Measurements from ENCODE around the gene MAPKAP1. TPM values are rescaled to one million over a fixed set of nuclear protein-coding genes. Genes with fewer than 3 reads are reported as not detected.
"Not testable (repeated sequence)": the region's sequence is repeated elsewhere in the genome, so short reads cannot be mapped to it uniquely, and the experiment has no call there.

MAPKAP1 gene
- total RNA-seq, 1 experiment from 2014 or later: 55.5 TPM

DNA sequence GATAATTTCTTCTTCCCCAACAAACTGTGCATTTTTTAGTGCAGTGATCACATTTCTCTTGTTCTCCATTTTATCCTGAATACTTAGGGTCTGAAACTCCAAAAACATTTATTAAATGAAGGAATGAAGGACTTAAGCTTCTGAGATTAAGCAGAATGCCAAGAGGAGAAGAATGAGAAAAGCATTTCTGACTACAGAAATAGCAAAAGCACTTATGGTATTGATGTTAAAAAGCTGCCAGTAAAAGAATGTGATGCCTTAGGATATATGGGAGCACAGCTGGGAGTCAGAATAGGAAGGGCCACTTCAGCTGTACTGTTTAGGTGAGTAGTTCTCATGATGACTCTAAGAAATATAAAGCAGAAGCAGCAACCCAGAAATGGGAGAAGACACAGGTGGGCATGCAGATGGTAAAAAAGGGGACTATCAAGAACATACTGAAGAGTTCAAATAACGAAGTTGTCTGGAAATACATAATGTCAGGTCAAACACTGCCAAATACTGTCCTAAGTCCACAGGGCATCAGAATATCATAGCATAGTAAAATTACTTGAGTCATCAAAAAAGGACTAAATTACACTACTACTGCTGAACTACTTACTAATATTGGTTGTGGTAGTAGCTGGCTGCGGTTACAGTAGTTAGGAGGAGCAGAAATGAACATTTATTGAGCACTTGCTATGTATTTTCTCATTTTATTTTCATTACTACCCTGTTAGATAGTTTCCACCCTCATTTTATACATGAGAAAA lies 132.7 kb downstream of the MAPKAP1 start:
- no peak for DNase-seq
- peaks cover 7% of the 10 kb centered on the region for H3K4me1 Mint-ChIP-seq (ENCODE audit: low read depth, unreplicated experiment)
- H3K9me3 Mint-ChIP-seq (ENCODE audit: low read depth, unreplicated experiment): no peaks in the 10 kb centered on the region
- no TSS peak for BruUV-seq (replicated peaks)
- intact Hi-C loops (cut with micrococcal nuclease; ENCODE audit: unreplicated experiment): no loop called here
- no peak overlapping the region for H3K4me3 Mint-ChIP-seq (ENCODE audit: low read depth, unreplicated experiment)
- H3K27ac Mint-ChIP-seq (ENCODE audit: unreplicated experiment): no peak overlapping the region
- CTCF ChIA-PET: no interaction called here
- peaks cover 4% of the 10 kb centered on the region for H3K36me3 Mint-ChIP-seq (ENCODE audit: insufficient read depth, unreplicated experiment)
- no peaks in the 10 kb centered on the region for H3K27me3 Mint-ChIP-seq (ENCODE audit: unreplicated experiment)
- TF ChIP-seq CTCF (IDR thresholded peaks at IDR 0.05; ENCODE audit: unreplicated experiment): no peak

DNA sequence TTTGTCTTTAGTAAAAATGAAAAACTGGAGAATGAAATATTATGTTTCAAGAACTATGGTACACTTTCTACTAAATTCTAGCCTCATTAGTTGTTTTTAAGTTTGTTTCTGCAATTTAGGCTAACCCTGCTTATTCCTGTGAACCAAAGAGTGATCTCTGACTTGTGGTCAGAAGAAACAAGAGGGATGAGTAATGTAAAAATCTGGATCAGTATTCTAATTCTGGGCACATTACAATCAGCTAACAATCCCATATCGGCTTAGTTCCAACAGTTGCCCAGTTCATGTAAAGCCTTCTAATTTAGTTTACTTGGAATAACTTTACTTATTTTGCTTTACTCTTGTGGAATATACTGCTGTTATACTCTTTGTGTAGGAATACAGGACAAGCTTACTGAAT lies 134.5 kb downstream of the MAPKAP1 start:
- H3K4me1 Mint-ChIP-seq (ENCODE audit: low read depth, unreplicated experiment); CTCF ChIA-PET; H3K36me3 Mint-ChIP-seq (ENCODE audit: insufficient read depth, unreplicated experiment); BruUV-seq (replicated peaks); H3K4me3 Mint-ChIP-seq (ENCODE audit: low read depth, unreplicated experiment); DNase-seq; intact Hi-C loops (cut with micrococcal nuclease; ENCODE audit: unreplicated experiment); H3K27ac Mint-ChIP-seq (ENCODE audit: unreplicated experiment); H3K9me3 Mint-ChIP-seq (ENCODE audit: low read depth, unreplicated experiment); H3K27me3 Mint-ChIP-seq (ENCODE audit: unreplicated experiment): not testable (repeated sequence)

DNA sequence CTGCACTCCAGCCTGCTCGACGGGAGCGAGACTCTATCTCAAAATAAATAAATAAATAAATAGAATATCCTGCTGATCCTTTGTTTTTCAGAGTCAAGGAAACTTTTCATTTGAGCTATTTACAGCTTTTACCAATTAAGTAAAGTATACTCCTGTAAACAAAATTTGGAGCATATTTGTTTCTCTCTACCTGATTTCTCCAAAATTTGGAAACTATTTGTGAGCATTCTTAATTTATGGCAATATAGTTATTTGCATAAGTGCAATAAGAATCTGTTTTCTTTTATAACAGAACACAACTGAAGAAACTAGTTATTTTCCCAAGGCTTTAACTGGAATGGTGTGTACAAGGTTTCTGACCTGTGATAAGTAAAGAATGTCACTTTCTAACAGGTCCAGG lies 135.2 kb downstream of the MAPKAP1 start:
- H3K9me3 Mint-ChIP-seq (ENCODE audit: low read depth, unreplicated experiment); H3K27me3 Mint-ChIP-seq (ENCODE audit: unreplicated experiment); H3K4me1 Mint-ChIP-seq (ENCODE audit: low read depth, unreplicated experiment); H3K36me3 Mint-ChIP-seq (ENCODE audit: insufficient read depth, unreplicated experiment); H3K4me3 Mint-ChIP-seq (ENCODE audit: low read depth, unreplicated experiment); BruUV-seq (replicated peaks); H3K27ac Mint-ChIP-seq (ENCODE audit: unreplicated experiment); intact Hi-C loops (cut with micrococcal nuclease; ENCODE audit: unreplicated experiment); DNase-seq; CTCF ChIA-PET: not testable (repeated sequence)

DNA sequence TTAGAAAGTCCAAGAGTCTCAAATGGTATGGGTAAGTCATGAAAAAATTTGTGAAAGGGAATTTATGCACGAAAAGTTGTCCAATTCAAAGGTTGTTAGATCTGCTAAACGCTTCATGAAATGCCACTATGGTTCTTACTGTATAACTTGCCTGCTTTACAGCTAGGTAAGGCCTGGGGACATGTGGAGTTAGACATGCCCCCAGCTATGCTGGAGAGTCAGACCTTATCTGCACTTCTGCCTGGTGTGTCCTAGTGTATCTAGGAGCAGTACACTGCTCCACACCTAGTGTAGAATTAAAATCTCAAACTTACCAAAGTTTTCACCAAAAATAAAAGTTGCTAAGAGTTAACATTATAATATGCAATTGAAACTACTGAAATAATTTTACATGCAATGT lies 136.8 kb downstream of the MAPKAP1 start:
- Mint-ChIP-seq H3K36me3 (ENCODE audit: insufficient read depth, unreplicated experiment) (peaks cover 4% of the 10 kb centered on the region), H3K27me3 (ENCODE audit: unreplicated experiment) (no peaks in the 10 kb centered on the region), H3K4me1 (ENCODE audit: low read depth, unreplicated experiment) (peaks cover 7% of the 10 kb centered on the region), H3K9me3 (ENCODE audit: low read depth, unreplicated experiment) (no peaks in the 10 kb centered on the region), H3K4me3 (ENCODE audit: low read depth, unreplicated experiment) (no peak overlapping the region), H3K27ac (ENCODE audit: unreplicated experiment) (no peak overlapping the region)
- BruUV-seq (replicated peaks): no TSS peak
- no peak for TF ChIP-seq CTCF (IDR thresholded peaks at IDR 0.05; ENCODE audit: unreplicated experiment)
- DNase-seq: no peak
- intact Hi-C loops (cut with micrococcal nuclease; ENCODE audit: unreplicated experiment): no loop called here
- CTCF ChIA-PET: no interaction called here

- Mint-ChIP-seq H3K27ac (ENCODE audit: unreplicated experiment) (no peak overlapping the region), H3K4me1 (ENCODE audit: low read depth, unreplicated experiment) (peaks cover 3% of the 10 kb centered on the region), H3K27me3 (ENCODE audit: unreplicated experiment) (no peaks in the 10 kb centered on the region), H3K4me3 (ENCODE audit: low read depth, unreplicated experiment) (no peak overlapping the region), H3K36me3 (ENCODE audit: insufficient read depth, unreplicated experiment) (peaks cover 3% of the 10 kb centered on the region), H3K9me3 (ENCODE audit: low read depth, unreplicated experiment) (no peaks in the 10 kb centered on the region)
- CTCF ChIA-PET: no interaction called here
- TF ChIP-seq CTCF (IDR thresholded peaks at IDR 0.05; ENCODE audit: unreplicated experiment): no peak
- intact Hi-C loops (cut with micrococcal nuclease; ENCODE audit: unreplicated experiment): no loop called here
- no peak for DNase-seq
- BruUV-seq (replicated peaks): no TSS peak
These were observed 138.4 kb downstream of the MAPKAP1 start for GRCh38 chr9:125568621-125569020.

DNA sequence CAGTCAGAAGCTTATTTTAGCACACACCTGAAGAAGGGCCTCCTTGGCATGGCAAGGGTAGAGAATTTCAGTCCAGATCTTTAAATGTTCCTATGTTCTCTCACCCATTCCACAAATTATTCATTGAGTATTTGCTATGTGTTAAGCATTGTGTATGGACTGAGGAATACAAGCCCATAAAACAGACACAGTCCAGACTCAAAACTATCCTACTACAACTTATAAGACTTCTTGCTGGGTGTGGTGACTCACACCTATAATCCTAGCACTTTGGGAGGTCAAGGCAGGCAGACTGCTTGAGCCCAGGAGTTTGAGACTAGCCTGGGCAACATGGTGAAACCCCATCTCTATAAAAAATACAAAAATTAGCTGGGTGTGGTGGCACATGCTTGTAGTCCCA lies 141.0 kb downstream of the MAPKAP1 start:
- intact Hi-C loops (cut with micrococcal nuclease; ENCODE audit: unreplicated experiment); CTCF ChIA-PET; H3K4me1 Mint-ChIP-seq (ENCODE audit: low read depth, unreplicated experiment); H3K27ac Mint-ChIP-seq (ENCODE audit: unreplicated experiment); H3K4me3 Mint-ChIP-seq (ENCODE audit: low read depth, unreplicated experiment); BruUV-seq (replicated peaks); H3K27me3 Mint-ChIP-seq (ENCODE audit: unreplicated experiment); DNase-seq; H3K9me3 Mint-ChIP-seq (ENCODE audit: low read depth, unreplicated experiment); H3K36me3 Mint-ChIP-seq (ENCODE audit: insufficient read depth, unreplicated experiment): not testable (repeated sequence)

All from Calu3 (cell line).